ELF-1 (cell line): ENCODE measurements around the gene EHBP1.
"Not testable (repeated sequence)": the region's sequence is repeated elsewhere in the genome, so short reads cannot be mapped to it uniquely, and the experiment has no call there.

Source experiments
- DNase-seq: peaks from one replicate; pipeline ENCODE4 v3.0.0-alpha.2; 2016; ENCODE audit warnings: low read depth, low spot score

EHBP1 gene

DNA sequence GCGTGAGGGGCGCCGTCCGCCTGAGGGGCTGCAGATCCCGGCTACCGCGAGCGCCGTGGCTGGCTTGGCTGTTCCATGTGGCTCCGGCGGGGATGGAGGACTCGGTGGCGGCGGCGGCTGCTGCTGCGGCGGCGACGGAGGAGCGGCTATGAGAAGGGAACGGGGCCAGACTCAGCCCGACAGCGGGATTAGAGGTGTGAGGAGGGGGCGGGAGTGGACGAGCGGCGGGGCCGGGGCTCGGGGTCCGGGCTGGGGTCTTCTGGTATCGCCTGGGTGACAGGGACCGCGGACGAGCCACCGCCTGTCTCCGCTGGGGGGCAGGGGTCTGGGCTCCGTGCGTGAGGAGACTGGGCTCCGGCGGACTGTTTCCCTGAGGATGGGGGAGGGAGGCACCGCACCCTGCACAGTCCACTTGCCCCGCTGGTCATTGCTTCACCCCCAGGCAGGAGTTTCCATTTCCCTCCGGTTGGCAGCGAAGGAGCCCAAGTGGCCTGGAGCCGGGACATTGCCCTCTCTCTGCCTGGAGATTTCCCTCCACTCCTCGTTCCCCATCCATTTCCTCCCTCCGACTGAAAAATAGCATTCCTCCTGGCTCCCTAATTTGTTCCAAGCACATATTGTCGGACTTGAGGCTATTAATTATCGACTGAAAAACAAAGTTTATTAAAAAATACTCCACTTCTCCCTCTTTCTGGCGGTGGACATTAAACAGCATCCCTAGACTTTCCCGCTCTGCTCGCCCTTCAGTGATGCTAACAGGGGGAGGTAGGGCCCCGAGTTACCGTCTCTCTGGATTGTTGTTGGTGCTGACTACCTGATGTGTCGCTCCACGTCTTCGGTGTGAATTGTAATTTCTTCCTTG lies 577 bp downstream of the EHBP1 start:
- DNase-seq, result peak; percentile 72

DNA sequence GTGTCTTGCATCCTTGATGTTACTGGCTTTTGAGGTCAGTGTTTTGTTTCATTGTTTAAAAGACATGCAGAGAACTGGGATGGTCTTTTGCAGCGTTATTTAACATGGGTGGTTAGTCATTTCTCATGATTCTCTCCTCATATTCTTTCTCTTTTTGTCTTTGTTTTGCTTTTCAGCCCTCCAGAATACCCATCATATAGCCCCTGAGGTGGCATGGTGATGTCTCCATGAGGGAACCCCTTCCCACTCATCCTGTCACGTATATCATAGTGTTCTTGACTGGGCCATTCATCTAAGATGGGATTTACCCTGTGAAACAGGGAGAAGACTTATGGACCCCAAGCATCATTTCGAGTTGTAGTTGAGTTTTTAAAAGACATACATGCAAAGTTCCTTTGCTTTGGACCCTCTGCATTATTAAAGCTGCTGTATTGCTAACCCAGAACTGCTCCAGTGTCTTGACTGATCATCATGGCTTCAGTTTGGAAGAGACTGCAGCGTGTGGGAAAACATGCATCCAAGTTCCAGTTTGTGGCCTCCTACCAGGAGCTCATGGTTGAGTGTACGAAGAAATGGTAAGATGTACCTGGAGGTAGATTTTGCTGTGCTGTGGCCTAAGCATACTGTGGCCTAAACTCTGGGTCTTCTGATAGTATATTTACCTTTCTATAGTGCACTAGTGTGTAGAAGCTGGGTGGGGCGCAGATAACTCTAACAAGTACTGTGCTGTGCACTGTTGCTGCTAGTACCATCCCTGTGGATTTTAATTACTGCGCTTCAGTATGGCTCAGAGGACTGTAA lies 1.4 kb downstream of the EHBP1 start:
- no peak for DNase-seq

DNA sequence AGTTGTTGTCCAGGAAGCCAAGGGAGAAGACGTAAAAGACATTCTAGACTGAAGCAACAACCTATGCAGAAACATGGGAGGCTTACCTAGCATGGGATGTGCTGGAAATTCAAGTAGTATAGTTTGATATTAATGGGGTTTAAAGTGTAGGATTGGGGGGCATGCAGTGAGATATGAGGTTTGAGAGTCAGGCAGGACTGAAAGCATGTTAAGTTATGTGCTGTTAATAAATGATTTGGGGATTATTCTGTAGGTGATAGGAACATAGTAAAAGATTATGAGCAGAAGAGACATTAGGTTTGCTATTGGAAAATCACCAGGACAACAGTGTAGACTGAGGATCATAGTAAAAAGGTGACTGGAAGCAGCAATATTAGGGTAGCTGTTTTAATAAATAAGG lies 3.2 kb downstream of the EHBP1 start:
- DNase-seq, result no peak

DNA sequence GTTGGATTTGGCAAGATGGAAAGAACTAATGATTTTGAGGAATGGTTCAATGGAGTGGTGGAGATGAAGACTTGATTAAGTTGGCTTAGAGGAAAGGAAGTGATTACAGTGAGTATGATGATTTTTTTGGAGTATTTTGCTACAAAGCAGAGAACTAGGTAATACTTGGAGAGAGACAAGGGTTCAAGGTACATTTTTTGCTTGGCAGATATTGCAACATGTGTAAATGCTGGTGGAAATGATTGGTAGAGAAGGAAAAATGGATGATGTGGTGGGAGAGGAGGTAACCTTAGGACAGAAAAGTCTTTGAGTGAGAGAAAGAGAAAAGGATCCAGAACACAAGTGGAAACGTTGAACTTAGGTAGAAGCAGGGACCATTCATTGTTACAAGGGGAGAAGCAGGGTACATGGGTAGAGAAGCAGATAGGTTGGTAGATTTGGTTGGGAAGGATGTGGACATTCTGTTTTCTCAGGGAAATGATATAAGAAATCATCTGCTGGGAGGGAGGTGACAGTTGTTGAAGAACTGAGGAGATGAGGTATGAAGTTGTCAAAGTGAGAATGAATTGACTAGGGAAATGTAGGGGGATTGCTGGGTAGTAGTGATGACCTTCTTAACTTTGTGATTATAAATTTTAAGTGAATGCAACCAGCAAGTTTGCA lies 6.5 kb downstream of the EHBP1 start:
- DNase-seq, result no peak

DNA sequence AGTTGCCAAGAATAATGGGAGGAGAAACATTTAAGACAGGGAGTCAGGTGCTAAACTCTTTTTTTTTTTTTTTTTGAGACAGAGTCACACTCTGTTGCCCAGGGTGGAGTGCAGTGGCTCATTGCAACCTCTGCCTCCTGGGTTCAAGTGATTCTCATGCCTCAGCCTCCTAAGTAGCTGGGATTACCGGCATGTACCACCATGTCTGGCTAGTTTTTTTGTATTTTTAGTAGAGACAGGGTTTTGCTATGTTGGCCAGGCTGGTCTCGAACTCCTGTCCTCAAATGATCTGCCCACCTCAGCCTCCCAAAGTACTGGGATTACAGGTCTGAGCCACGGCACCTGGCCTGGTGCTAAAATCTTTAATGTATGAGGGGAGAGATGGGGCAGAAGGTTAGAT lies 7.7 kb downstream of the EHBP1 start:
- not testable (repeated sequence) for DNase-seq

DNA sequence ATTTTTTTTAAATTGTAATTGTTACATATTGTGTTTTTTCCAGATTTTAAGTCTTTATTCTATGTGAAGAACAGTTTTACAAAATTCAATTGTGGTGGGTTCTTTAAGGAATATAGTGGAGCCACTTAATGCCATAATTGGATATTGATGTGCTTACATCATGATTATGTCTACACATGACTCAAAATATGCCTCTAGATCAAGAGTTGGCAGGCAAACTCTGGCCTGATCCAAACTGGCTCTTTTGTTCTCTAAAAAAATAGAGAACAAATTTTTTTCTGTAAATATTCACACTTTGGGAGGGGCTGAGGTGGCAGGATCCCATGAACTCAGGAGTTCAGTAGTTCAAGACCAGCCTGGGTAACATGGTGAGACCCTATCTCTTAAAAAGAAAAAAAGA lies 8.3 kb downstream of the EHBP1 start:
- no peak for DNase-seq

DNA sequence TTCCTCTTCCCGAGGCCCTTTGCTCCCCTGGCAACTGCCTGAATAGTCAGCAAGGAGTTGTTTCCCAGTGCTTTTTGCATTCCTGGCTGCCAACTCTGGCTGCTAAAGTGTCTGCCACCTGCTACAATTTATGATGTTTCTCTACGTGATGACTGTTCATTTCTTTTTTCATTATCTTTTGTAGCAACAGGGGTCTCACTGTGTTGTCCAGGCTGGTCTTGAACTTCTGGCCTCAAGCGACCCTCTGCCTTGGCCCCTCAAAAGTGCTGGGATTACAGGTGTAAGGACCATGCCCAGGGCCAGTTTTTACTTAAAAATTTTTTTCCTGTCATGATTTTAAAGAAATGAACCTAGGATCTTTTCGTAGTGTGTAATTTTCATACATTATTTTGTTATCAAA lies 11.3 kb downstream of the EHBP1 start:
- DNase-seq, result no peak

DNA sequence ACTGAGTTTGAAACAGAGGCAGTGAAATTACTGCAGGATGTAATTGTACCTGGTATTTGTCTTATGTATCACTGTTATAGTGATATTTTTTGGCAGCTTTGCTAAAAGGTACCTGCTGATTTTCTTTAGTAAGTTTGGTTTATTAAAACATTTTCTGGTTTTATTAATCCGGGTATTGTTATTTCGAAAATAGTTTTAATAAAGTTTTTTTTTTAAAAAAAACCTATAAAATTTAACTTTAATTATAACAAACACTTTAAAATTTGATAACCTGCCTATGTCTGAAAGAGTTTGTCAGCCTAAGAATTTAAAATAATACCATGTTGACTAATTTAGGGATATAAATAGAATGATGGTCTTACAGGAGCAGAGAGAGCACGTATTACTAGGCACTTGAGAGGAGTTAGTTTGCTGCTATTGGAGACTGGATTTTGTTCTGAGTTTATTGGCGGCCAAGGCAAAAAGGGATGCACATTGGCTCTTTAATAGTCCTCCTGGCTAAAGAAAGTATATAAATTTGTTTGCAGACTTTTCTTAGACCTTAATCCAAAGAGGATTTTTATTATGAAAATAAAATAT lies 12.1 kb downstream of the EHBP1 start:
- no peak for DNase-seq

DNA sequence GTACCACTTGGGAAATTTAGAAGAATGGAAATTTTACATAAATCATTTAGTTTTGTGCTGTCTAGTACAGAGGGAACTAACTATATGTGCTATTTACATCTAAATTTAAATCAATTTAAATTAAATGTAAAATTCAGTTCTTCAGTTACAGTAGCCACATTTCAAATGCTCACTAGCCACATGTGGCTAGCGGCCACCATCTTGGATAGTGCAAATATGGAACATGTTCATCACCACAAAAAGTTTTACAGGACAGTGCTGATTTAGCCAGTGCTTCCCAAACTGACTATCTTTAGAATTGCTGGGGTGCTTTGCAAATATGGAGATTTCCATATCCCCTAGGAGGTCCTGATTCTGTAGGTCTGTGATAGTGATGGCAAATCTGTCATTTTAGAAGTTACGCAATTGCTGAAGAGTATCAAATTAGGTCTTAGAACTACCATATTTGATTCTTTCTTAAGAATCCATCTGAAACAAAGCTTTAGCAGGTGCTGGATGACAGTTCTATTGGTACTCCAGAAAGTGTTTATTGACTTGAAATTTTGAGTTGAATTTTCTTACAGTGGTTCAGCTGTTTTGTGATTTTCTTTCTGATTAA lies 12.8 kb downstream of the EHBP1 start:
- no peak for DNase-seq

DNA sequence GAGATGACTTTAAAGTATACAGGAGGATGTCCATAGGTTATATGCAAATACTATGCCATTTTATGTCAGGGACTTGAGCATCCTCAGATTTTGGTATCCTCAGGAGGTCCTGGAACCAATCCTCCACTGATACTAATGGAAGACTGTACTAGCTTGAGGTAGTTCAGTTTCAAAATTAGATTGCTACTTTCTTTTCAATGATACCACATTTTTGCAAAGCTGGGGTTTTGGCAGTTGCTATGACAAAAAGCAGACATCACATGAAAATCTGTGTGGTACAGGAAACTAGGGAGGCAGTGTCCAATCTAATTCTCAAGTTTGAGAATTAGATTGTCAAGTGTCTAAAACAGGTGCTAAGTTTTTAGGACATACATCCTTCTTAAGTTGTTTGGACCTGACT lies 14.2 kb downstream of the EHBP1 start:
- DNase-seq, result no peak

DNA sequence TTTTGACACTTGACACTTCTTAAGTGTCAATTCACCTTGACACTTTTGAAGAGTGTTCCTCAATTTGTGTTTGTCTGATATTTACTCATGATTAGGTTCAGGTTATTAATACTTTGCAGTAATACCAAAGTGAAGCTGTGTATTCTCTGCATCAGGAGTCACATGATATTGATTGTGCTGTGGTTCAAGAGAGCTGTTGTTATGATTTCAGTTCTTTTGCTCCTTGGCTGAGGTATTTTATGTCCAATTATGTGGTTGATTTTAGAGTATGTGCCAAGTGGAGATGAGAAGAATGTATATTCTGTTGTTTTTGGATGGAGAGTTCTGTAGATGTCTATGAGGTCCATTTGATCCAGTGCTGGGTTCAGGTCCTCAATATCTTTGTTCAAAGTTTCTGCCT lies 17.2 kb downstream of the EHBP1 start:
- no peak for DNase-seq

DNA sequence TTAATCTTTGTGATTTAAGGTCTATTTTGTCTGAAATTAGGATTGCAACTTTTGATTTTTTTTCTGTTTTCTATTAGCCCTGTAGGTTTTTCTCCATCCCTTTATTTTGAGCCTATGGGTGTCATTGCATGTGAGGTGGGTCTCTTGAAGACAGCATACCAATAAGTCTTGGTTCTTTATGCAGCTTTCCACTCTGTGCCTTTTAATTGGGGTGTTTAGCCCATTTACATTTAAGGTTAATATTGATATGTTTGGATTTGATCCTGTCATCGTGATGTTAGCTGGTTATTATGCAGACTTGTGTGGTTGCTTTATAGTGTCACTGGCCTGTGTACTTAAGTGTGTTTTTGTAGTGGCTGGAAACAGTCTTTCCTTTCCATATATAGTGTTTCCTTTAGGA lies 17.7 kb downstream of the EHBP1 start:
- no peak for DNase-seq

DNA sequence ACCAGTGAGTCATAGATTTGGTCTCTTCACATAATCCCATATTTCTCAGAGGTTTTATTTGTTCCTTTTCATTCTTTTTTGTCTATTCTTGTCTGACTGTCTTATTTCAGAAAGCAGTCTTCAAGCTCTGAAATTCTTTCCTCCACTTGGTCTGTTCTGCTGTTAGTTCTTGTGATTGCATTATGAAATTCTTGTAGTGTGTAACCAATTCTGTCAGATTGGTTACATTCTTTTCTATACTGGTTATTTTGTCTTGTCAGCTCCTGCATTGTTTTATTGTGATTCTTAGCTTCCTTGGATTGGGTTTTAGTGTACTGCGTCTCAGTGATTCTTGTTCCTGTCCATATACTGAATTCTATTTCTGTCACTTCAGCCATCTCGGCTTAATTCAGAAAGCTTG lies 18.6 kb downstream of the EHBP1 start:
- DNase-seq, result no peak

DNA sequence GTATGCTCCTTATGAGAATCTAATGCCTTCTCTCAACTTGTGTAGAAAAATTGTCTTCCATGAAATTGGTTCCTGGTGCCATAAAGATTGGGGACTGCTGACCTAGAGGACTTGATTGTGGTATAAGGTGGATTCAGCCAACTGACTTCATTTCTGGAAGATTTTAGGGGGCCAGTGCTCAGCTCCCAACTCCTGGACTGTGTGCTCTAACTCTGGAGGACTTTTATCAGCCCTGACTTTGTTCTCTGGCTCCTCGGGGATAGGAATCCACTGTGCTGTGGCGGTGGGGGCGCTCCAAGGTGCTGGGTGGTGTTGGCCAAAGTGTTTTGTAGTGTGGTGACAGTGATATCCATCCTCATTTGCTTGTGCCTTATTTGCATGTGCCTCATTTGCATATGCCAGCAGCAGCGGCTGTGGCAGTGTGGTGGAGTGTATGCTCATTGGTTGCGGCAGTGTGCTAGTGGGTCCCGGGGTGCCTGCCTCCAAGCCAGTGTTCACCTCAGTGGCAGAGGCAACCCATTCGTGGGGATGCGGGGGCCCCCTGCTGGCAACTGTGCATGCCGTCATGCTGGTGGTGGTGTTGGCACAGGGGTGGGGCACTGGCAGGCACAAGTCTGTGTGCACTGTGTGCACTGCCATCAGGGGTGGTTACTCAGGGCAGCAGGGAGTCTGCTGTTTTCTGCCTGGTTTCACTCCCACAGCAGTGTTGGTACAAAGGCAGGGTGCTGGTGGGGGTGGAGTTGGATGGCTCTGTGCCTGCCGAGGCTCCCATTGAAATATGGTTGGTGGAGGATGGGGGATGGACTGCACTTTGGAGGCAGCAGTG lies 19.6 kb downstream of the EHBP1 start:
- peak; percentile 38 for DNase-seq

DNA sequence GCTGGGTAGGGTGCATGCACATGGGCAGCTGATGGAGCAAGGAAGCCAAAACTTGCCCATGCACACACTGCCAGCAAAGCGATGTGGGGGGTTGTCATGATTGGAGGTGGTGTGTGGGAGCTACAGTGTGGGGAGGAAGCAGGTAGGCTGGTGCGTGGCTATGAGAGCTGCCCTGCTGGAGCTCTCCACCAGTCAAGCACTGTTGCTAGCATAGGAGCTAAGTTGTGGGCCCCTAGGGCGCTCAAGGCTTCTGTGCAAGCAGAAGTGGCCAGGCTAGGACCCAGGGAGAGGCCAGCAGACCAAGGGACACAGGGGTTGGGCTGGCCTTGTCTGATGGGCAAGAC lies 20.2 kb downstream of the EHBP1 start:
- DNase-seq, result no peak

DNA sequence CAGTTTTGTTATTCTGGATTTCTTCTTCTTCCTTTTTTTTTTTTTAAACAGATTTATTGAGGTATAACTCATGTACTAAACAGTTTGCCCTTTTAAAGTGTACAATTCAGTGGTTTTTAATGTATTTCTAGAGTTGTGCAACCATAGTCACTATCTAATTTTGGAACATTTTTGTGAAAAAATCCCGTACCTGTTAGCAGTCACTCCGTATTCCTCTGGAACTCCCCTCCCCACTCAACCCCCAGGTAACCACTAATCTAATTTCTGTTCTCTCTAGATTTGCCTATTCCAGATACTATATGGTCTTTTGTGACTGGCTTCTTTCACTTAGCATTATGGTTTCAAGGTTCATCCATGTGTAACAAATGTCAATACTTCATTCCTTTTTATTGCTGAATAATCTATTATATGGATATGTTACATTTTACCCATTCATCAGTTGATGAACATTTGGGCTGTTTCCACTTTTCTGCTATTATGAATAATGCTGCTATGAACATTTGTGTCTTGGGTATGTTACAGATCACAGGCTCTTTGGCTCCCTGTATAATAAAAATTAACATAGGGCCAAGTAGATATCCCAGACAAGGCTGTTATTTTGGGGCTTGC lies 21.9 kb downstream of the EHBP1 start:
- no peak for DNase-seq

DNA sequence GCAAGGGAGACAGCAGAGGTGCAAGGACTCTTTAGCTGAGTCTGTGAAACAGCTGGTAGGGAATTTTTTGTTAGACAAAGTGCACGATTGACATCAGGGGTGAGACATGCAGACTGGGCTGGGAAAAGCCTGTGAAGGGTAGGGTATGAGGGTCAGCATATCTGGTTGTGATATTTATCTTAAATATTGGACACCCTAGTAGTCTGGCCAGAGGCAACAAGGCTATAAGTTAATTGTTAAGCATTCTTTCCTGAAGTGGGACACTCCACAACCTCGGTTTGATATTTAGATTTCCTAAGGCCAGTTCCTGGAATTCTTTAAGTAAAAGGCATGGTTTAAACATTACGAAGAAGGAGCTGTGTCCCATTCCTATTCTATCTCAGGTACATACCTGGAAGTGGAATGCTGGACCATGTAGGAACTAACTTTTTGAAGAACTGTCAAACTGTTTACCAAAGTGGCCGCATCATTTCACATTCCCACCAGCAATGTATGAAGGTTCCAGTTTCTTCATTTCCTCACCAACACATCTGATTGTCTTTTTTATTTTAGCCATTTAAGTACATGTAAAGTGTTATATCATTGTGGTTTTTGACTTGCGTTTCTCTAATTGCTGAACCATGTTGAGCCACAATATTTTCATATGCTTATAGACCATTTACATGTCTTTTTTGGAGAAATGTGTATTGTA lies 22.5 kb downstream of the EHBP1 start:
- no peak for DNase-seq

DNA sequence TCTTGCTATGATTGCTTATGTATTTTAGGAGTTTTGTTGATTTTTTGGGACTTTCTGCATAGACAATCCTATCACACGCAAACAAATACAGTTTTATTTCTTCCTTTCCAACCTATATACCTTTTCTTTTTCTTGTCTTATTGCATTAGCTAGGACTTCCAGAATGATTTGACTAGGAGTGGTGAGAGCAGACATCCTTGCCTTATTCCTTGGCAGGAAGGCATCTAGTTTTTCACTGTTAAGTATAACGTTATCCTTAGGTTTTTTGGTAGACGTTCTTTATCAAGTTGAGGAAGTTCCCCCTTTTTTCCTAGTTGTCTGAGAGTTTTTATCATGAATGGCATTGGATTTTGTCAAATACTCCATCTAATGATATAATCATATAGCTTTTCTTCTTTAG lies 25.8 kb downstream of the EHBP1 start:
- DNase-seq, result no peak

DNA sequence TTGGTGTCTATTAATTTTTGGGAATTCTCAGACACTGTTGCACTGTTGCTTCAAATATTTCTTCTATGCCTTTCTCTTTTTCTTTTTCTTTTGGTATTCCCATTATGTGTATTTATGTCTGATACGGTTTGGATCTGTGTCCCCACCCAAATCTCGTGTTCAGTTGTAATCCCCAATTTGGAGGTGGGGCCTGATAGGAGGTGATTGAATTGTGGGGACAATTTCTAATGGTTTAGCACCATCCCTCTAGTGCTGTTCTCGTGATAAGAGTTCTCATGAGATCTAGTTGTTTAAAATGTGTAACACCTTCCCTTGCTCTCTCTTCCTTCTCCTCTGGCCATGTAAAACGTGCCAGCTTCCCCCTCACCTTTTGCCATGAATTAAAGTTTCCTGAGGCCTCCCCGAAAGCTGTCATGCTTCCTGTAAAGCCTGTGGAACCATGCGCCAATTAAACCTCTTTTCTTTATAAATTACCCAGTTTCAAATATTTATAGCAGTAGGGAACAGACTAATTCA lies 26.8 kb downstream of the EHBP1 start:
- no peak for DNase-seq

DNA sequence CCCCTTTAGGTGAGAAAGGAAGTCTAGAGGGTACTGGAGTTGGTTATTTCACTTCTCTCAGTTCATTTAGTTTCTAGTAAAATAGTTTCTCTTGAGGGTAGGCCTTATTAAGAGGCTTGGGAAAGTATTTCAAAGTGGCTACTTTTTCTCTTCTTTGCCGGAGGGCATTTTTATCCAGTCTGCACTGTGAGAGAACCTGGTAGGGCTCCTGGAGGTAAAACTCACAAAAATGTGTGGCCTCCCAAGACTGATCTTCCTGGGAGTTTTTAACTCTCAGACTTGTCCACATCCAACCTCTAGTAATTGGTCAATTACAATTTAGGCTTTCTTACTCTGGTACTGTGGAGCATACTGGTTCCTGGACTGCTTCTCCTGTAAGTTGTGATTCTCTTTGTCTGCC lies 28.0 kb downstream of the EHBP1 start:
- peak; percentile 47 for DNase-seq
